HEK293 (cell line): ENCODE results near the gene PSMB1.

ENCODE experiments used
- CTCF ChIA-PET: fragments of 350-600 bp; formaldehyde crosslinking; extraction: SDS; loops from one replicate; lab custom pipeline; 2021; ENCODE audit warnings: antibody characterized with exemption; lab: Yijun Ruan, JAX
- POLR2A ChIA-PET: fragments of 300-600 bp; formaldehyde crosslinking; extraction: SDS; loops from one replicate; lab custom pipeline; 2020; ENCODE audit warnings: antibody characterized with exemption, inconsistent platforms; lab: Yijun Ruan, JAX
- H3K27ac ChIP-seq: fragments of 200-500 bp; sonication (Bioruptor generic); 2 replicates; pipeline ENCODE4 v1.5.1; 2014; ENCODE audit warnings: low read depth, low read length, control low read depth, inconsistent platforms; ENCODE audit errors: extremely low read depth
- H3K36me3 ChIP-seq, 2 experiments: fragments of 200-500 bp in 1 of 2; sonication (Bioruptor generic) in 1 of 2; 1 replicate in 1 of 2; 2 replicates in 1 of 2; pipeline ENCODE4 v1.5.1; 2014 to 2017; ENCODE audit warnings: inconsistent platforms in 2 of 2, low read length in 2 of 2; ENCODE audit not compliant: control insufficient read depth in 2 of 2, insufficient read depth in 1 of 2
- H3K4me1 ChIP-seq: fragments of 200-500 bp; sonication (Bioruptor generic); 2 replicates; pipeline ENCODE4 v1.5.1; 2014; ENCODE audit warnings: mild to moderate bottlenecking, low read length, inconsistent platforms; ENCODE audit not compliant: control insufficient read depth, insufficient read depth
- H3K4me3 ChIP-seq: 2 replicates; pipeline ENCODE4 v1.5.1; 2011; ENCODE audit warnings: low read depth, mild to moderate bottlenecking, control low read depth, low read length, moderate library complexity
- H3K9me3 ChIP-seq: fragments of 200-500 bp; sonication (Bioruptor generic); 2 replicates; pipeline ENCODE4 v1.5.1; 2014; ENCODE audit warnings: low read depth, low read length, inconsistent platforms; ENCODE audit not compliant: control insufficient read depth, insufficient read depth
- ELK4 ChIP-seq: IDR thresholded peaks from 2 replicates; pipeline ENCODE4 v1.6.1; 2011; ENCODE audit warnings: mild to moderate bottlenecking, low read depth, low read length, borderline replicate concordance
- HOXA7 ChIP-seq: sonication (generic); formaldehyde crosslinking; IDR thresholded peaks from 2 replicates; pipeline ENCODE4 v1.8.1; 2022; ENCODE audit warnings: missing genetic modification reagents, borderline replicate concordance
- PRDM2 ChIP-seq: fragments of 450-650 bp; formaldehyde crosslinking; IDR thresholded peaks from 2 replicates; pipeline ENCODE4 v1.5.1; 2016; ENCODE audit warnings: missing biosample characterization, missing genetic modification characterization, borderline replicate concordance
- PRDM4 ChIP-seq: fragments of 450-650 bp; formaldehyde crosslinking; IDR thresholded peaks from 2 replicates; pipeline ENCODE4 v1.5.1; 2017; ENCODE audit warnings: missing biosample characterization, missing genetic modification characterization
- REST ChIP-seq: fragments of 450-650 bp; formaldehyde crosslinking; IDR thresholded peaks from 2 replicates; pipeline ENCODE4 v1.5.1; 2016; ENCODE audit warnings: missing biosample characterization, missing genetic modification characterization
- ZBTB11 ChIP-seq: fragments of 450-650 bp; formaldehyde crosslinking; conservative IDR thresholded peaks from 2 replicates; pipeline ENCODE4 v1.5.1; 2016; ENCODE audit warnings: low read depth, missing biosample characterization, missing genetic modification characterization
- ZBTB48 ChIP-seq: fragments of 450-650 bp; formaldehyde crosslinking; IDR thresholded peaks from 2 replicates; pipeline ENCODE4 v1.5.1; 2016; ENCODE audit warnings: missing biosample characterization, missing genetic modification characterization
- ZNF138 ChIP-seq: fragments of 450-650 bp; formaldehyde crosslinking; IDR thresholded peaks from 2 replicates; pipeline ENCODE4 v1.5.1; 2016; ENCODE audit warnings: missing biosample characterization, missing genetic modification characterization, borderline replicate concordance
- ZNF157 ChIP-seq: fragments of 450-650 bp; formaldehyde crosslinking; IDR thresholded peaks from 2 replicates; pipeline ENCODE4 v1.5.1; 2016; ENCODE audit warnings: missing biosample characterization, missing genetic modification characterization
- ZNF16 ChIP-seq: fragments of 450-650 bp; formaldehyde crosslinking; IDR thresholded peaks from 2 replicates; pipeline ENCODE4 v1.5.1; 2016; ENCODE audit warnings: low read depth, missing biosample characterization, missing genetic modification characterization
- ZNF423 ChIP-seq: fragments of 450-650 bp; formaldehyde crosslinking; IDR thresholded peaks from 2 replicates; pipeline ENCODE4 v1.5.1; 2016; ENCODE audit warnings: missing biosample characterization, missing genetic modification characterization
- ZNF513 ChIP-seq: fragments of 450-650 bp; IDR thresholded peaks from 2 replicates; pipeline ENCODE4 v1.5.1; 2018; ENCODE audit warnings: missing biosample characterization, missing genetic modification characterization
- ZNF521 ChIP-seq: fragments of 450-650 bp; formaldehyde crosslinking; IDR thresholded peaks from 2 replicates; pipeline ENCODE4 v1.5.1; 2017; ENCODE audit warnings: missing biosample characterization, mild to moderate bottlenecking, missing genetic modification characterization
- ZNF830 ChIP-seq: fragments of 450-650 bp; IDR thresholded peaks from 2 replicates; pipeline ENCODE4 v1.5.0; 2018; ENCODE audit warnings: missing biosample characterization, missing genetic modification characterization, low read depth, mild to moderate bottlenecking, moderate library complexity

Gene PSMB1

GRCh38 chr6:170489836-170490235 lies 63.3 kb downstream of the PSMB1 start:
- no peaks in the 10 kb centered on the region for H3K36me3 ChIP-seq
- TF ChIP-seq ELK4 (no peak), ZNF513 (no peak), PRDM4 (tag by site-specific recombination) (no peak), ZBTB48 (tag by site-specific recombination) (no peak), ZNF521 (tag by site-specific recombination) (no peak), ZNF830 (tag by site-specific recombination) (no peak), HOXA7 (CRISPR knock-in tag) (no peak), ZNF423 (tag by site-specific recombination) (no peak), ZNF16 (tag by site-specific recombination) (no peak), ZNF157 (tag by site-specific recombination) (no peak), PRDM2 (tag by site-specific recombination) (no peak), ZNF138 (tag by site-specific recombination) (no peak), ZBTB11 (tag by site-specific recombination) (no peak), REST (no peak)
- TF ChIP-seq, all 188 proteins: peak for 0
- Histone ChIP-seq H3K4me3 (no peak overlapping the region), H3K4me1 (no peaks in the 10 kb centered on the region), H3K27ac (no peak overlapping the region), H3K9me3 (no peaks in the 10 kb centered on the region)
- ChIA-PET CTCF (no interaction called here), POLR2A (no interaction called here)
